MM.1S (cell line): ENCODE measurements around the gene FGD6.

Experiments used
- DNase-seq: peaks from one replicate; pipeline ENCODE4 v3.0.0-alpha.2; 2015
- H2AFZ ChIP-seq: fragments of 300-600 bp; sonication (generic); 2 replicates; pipeline ENCODE4 v1.6.0; 2016; ENCODE audit warnings: antibody characterized with exemption, low read length
- H3F3A ChIP-seq: fragments of 300-600 bp; sonication (generic); 2 replicates; pipeline ENCODE4 v1.6.1; 2016; ENCODE audit warnings: mild to moderate bottlenecking, antibody characterized with exemption, low read length, moderate library complexity, mixed read lengths; ENCODE audit not compliant: insufficient read depth
- H3K27ac ChIP-seq: fragments of 300-600 bp; sonication (generic); 2 replicates; pipeline ENCODE4 v1.5.1; 2016; ENCODE audit warnings: mild to moderate bottlenecking, low read length
- H3K27me3 ChIP-seq: fragments of 300-600 bp; sonication (generic); replicated peaks from 2 replicates; pipeline ENCODE4 v1.6.0; 2016; ENCODE audit warnings: low read length; ENCODE audit not compliant: insufficient read depth
- H3K36me3 ChIP-seq: fragments of 300-600 bp; sonication (generic); replicated peaks from 2 replicates; pipeline ENCODE4 v1.6.1; 2016; ENCODE audit warnings: mild to moderate bottlenecking, low read length, mixed read lengths; ENCODE audit not compliant: insufficient read depth
- H3K4me1 ChIP-seq: fragments of 300-600 bp; sonication (generic); 2 replicates; pipeline ENCODE4 v1.6.1; 2016; ENCODE audit warnings: low read length, mixed read lengths
- H3K4me2 ChIP-seq: fragments of 300-600 bp; sonication (generic); 2 replicates; pipeline ENCODE4 v1.6.0; 2016; ENCODE audit warnings: low read depth, low read length
- H3K4me3 ChIP-seq: fragments of 300-600 bp; sonication (generic); 2 replicates; pipeline ENCODE4 v1.5.1; 2016; ENCODE audit warnings: low read length, mixed read lengths
- H3K79me2 ChIP-seq: fragments of 300-600 bp; sonication (generic); 2 replicates; pipeline ENCODE4 v1.6.1; 2016; ENCODE audit warnings: mixed run types, low read length, mixed read lengths
- H3K9ac ChIP-seq: fragments of 300-600 bp; sonication (generic); 2 replicates; pipeline ENCODE4 v1.6.1; 2016; ENCODE audit warnings: low read length, mixed read lengths
- H3K9me2 ChIP-seq: fragments of 300-600 bp; sonication (generic); replicated peaks from 2 replicates; pipeline ENCODE4 v1.6.1; 2016; ENCODE audit warnings: mild to moderate bottlenecking, low read length, mixed read lengths; ENCODE audit not compliant: insufficient read depth
- H3K9me3 ChIP-seq: fragments of 300-600 bp; sonication (generic); replicated peaks from 2 replicates; pipeline ENCODE4 v1.6.1; 2016; ENCODE audit warnings: mild to moderate bottlenecking, low read length, mixed read lengths; ENCODE audit not compliant: insufficient read depth
- H4K20me1 ChIP-seq: fragments of 300-600 bp; sonication (generic); 2 replicates; pipeline ENCODE4 v1.6.1; 2016; ENCODE audit warnings: mild to moderate bottlenecking, low read length, moderate library complexity, mixed read lengths; ENCODE audit not compliant: insufficient read depth
- EZH2 ChIP-seq: fragments of 300-600 bp; sonication (generic); optimal IDR thresholded peaks from 2 replicates; pipeline ENCODE3; 2017; ENCODE audit warnings: low read depth, mild to moderate bottlenecking, antibody characterized with exemption, low read length, mixed read lengths
- EZH2phosphoT487 ChIP-seq: fragments of 300-600 bp; sonication (generic); IDR thresholded peaks from 2 replicates; pipeline ENCODE4 v1.6.1; 2018; ENCODE audit warnings: antibody characterized with exemption, low read length
- TF ChIP-seq, protein P1 (sequence below): fragments of 300-600 bp; sonication (generic); IDR thresholded peaks from 2 replicates; pipeline ENCODE4 v1.5.1; 2016; ENCODE audit warnings: antibody characterized with exemption, low read length, mixed read lengths

FGD6 gene

DNA sequence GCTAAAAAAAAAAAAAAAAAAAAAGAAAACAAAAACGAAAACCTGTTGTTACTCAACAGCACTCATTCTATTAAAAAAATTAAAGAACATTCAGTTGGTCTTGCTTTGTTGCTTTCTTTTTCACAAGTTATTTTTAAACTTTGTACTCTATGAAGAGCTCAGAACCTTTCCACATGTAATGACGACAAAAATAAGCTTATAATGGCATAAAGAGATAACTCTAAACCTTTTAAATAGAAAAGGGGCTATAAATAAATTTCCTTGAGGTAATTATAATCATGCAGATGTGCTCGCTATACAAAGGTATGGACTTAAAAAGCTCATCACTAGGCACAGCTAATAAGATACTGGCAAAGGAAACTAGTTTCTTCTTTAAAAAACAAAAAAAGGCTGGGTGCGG lies 157.3 kb downstream of the FGD6 start:
- Histone ChIP-seq H3K4me3 (no peak overlapping the region), H3K79me2 (0 out of 2 replicates have a peak, but pooled peaks cover 4% of the 10 kb centered on the region), H4K20me1 (no peaks in the 10 kb centered on the region), H3K4me2 (peak overlapping the region; percentile 26; the same call in 1 of the 2 replicates), H3K9ac (no peak overlapping the region; the same call in 1 of the 2 replicates), H2AFZ (no peak overlapping the region), H3K9me2 (no peaks in the 10 kb centered on the region), H3F3A (peaks cover 10% of the 10 kb centered on the region), H3K27ac (peak overlapping the region; percentile 65; the same call in 1 of the 2 replicates), H3K9me3 (no peaks in the 10 kb centered on the region), H3K27me3 (no peaks in the 10 kb centered on the region), H3K36me3 (peaks cover 9% of the 10 kb centered on the region), H3K4me1 (peaks cover 6% of the 10 kb centered on the region; the same call in 1 of the 2 replicates)
- DNase-seq, result peak; percentile 68
- TF ChIP-seq EZH2phosphoT487 (no peak), EZH2 (no peak)
- TF ChIP-seq, protein P1, sequence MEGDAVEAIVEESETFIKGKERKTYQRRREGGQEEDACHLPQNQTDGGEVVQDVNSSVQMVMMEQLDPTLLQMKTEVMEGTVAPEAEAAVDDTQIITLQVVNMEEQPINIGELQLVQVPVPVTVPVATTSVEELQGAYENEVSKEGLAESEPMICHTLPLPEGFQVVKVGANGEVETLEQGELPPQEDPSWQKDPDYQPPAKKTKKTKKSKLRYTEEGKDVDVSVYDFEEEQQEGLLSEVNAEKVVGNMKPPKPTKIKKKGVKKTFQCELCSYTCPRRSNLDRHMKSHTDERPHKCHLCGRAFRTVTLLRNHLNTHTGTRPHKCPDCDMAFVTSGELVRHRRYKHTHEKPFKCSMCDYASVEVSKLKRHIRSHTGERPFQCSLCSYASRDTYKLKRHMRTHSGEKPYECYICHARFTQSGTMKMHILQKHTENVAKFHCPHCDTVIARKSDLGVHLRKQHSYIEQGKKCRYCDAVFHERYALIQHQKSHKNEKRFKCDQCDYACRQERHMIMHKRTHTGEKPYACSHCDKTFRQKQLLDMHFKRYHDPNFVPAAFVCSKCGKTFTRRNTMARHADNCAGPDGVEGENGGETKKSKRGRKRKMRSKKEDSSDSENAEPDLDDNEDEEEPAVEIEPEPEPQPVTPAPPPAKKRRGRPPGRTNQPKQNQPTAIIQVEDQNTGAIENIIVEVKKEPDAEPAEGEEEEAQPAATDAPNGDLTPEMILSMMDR, result no peak

DNA sequence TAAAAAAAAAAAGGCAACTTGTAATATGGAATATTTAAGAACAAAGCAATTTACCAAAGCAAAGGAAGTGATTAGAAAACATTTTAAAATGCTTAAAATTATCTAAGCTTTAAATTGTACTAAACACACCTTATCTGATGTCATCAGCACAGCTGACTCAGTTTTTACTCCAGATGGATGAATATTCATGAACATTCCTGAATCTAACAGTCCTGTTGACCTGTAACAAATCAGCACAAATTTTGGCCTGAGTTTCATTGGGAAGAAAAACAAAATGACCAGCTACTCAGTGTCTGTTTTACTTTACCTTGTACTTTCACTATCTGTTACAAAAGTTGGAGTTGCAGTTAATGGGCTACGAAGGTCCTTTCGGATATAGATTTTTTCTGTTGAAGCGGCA lies 159.8 kb downstream of the FGD6 start:
- no peak overlapping the region for H3K4me3 ChIP-seq
- H3K27ac ChIP-seq, result no peak overlapping the region
- H3K36me3 ChIP-seq, result peaks cover 9% of the 10 kb centered on the region
- H3K9me2 ChIP-seq, result no peaks in the 10 kb centered on the region
- H3K9me3 ChIP-seq, result no peaks in the 10 kb centered on the region
- H3F3A ChIP-seq, result peaks cover 10% of the 10 kb centered on the region
- peaks cover 6% of the 10 kb centered on the region; the same call in 1 of the 2 replicates for H3K4me1 ChIP-seq
- H4K20me1 ChIP-seq, result no peaks in the 10 kb centered on the region
- no peaks in the 10 kb centered on the region for H3K27me3 ChIP-seq
- TF ChIP-seq EZH2phosphoT487 (no peak), EZH2 (no peak)
- TF ChIP-seq, protein P1, result no peak
- no peak for DNase-seq
- H3K79me2 ChIP-seq, result no peaks in the 10 kb centered on the region
- H2AFZ ChIP-seq, result no peak overlapping the region
- no peak overlapping the region for H3K9ac ChIP-seq
- no peak overlapping the region for H3K4me2 ChIP-seq

DNA sequence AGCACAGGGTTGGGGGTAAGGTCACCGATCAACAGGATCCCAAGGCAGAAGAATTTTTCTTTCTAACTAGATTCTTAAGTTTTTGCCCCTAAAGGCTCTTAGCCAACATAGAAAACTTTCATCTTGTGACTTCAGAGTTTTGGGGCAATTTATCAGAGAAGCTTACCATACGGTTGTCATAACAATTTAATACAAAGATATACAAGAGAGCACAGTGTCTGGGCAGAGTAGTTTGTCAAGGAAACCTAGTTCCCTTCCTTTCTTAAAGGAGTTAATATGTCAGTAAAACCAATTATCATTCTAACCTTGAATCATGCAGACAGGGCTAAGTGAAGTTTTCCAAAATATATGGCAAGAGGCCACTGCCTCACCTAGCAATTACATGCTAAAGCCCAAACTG lies 162.2 kb downstream of the FGD6 start:
- H3K79me2 ChIP-seq, result no peaks in the 10 kb centered on the region
- H3K27ac ChIP-seq, result no peak overlapping the region
- H3K27me3 ChIP-seq, result no peaks in the 10 kb centered on the region
- TF ChIP-seq, protein P1, result no peak
- TF ChIP-seq EZH2phosphoT487 (no peak), EZH2 (no peak)
- H3K9me3 ChIP-seq, result no peaks in the 10 kb centered on the region
- H3K4me1 ChIP-seq, result peaks cover 6% of the 10 kb centered on the region; the same call in 1 of the 2 replicates
- H4K20me1 ChIP-seq, result no peaks in the 10 kb centered on the region
- no peak overlapping the region for H3K9ac ChIP-seq
- no peaks in the 10 kb centered on the region for H3K9me2 ChIP-seq
- H2AFZ ChIP-seq, result no peak overlapping the region
- DNase-seq, result no peak
- H3F3A ChIP-seq, result peaks cover 2% of the 10 kb centered on the region; the same call in 1 of the 2 replicates
- H3K4me2 ChIP-seq, result no peak overlapping the region
- peaks cover 10% of the 10 kb centered on the region; the same call in 1 of the 2 replicates for H3K36me3 ChIP-seq
- no peak overlapping the region for H3K4me3 ChIP-seq
